ENCODE results near the gene EZH2.

Gene EZH2

DNA sequence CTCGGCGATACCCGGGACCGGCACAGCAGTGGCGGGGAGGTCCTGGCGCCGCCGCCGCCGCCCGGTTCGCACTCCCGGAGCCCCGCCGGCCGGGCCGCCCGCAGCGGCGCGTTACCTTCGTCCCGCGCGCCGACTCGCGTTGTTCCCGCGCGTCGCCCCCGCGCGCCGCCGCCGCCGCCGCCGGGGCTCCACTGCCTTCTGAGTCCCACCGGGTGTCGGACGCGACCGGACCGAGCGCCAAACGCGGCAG is at the start of gene EZH2:
Gene EZH2, minus strand, starts transcription at position 243 of the 250 bp plus-strand sequence. CDS start 36,993 bp downstream, outside the sequence.
- DNase-seq (ENCODE audit: low read depth) = no peak

DNA sequence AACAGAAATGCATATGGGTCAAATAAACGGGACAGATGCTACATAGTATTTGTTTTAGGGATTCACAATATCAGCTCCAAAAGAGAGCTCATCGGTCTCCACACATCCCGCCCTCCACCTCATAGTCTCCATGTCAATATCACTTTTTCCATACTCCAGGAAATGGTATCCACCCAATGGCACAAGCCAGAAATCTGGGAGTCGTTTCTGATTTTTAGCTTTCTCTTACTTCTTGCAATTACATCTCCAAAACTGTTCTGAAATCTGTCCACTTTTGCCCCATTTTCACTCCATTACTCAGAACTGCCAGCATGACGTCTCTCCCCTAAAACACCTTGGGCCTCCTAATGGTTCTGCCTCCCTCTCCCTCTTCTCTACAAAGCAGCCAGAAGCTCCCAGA is 47.4 kb upstream of the EZH2 start:
- DNase-seq (ENCODE audit: low read depth) = no peak

DNA sequence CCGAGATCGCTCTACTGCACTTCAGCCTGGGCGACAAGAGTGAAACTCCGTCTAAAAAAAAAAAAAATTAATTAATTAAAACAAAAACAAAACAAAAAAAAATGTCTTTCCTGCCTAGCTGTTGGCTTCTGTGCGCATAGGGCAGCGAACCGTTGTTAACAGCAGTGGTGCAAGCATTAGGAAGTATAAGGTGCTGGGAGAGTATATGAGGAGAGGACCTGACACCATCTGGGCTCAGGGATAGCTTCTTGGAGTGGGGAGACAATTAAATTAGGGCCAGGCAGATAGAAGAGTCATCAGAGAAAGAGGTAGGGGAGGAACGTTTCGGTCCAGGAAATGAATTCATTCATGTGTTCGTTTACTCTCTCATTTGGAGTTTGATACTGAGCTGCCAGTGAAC is 46.2 kb upstream of the EZH2 start:
- no peak for DNase-seq (ENCODE audit: low read depth)

DNA sequence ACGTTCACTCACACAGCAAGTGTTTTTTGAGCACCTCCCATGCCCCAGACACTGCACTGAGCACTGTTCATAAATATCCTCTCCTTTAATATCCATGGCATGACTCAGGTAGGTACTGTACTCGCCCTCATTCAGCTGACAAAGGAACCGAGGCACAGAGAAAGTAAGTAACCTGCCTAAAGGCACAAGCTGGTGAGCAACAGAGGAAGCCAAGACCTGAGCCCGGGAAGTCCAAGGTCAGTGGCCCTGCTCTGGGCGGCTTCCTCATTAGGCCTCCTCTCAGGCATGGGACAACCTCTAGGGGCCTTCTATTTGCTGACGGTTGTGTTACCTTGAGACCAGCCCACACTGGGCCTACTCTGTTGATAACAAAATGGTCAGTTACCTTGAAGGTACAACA is 45.1 kb upstream of the EZH2 start:
- no peak for DNase-seq (ENCODE audit: low read depth)

DNA sequence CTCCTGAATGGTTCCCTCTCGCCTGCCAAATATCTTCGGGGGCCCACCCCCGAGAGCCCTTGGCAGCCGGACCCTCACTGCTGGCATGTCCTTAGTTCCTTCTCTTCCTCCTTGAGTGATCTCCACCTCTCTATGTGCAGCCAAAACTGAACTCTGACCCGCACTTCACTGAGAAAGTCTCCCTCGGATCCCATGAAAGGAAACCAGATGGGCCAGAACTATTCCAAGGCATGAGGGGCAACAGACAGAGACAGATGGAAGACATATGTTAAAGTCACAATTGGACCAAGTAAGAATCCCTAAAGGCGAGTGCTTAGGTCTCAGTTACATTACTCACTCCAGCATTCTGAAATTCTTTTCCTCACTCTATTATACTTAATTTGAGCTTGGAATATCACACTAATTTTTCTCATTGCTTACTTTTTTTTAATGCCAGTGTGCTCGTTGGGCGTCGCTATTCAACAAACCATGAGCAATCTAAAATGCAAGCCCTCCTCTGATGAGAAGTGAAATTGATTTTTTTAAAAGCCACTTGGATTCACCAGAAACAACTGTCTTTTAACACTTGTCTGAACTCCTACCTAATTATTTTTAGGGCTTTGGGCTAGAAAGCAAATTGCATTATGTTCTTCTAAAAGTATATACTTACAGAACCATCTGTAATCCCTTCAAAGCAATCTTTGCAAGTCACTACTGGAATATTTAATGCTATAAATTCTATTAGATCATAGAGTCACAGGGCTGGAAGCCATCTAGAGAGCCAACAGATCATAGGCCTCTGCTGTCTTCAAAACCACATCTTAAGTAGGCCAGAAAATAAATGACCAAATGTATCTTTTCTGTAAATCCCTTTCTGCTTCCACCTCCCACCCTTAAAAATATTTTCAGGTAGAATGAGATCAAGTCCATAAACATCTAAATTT is 43.3 kb upstream of the EZH2 start:
- no peak for DNase-seq (ENCODE audit: low read depth)

DNA sequence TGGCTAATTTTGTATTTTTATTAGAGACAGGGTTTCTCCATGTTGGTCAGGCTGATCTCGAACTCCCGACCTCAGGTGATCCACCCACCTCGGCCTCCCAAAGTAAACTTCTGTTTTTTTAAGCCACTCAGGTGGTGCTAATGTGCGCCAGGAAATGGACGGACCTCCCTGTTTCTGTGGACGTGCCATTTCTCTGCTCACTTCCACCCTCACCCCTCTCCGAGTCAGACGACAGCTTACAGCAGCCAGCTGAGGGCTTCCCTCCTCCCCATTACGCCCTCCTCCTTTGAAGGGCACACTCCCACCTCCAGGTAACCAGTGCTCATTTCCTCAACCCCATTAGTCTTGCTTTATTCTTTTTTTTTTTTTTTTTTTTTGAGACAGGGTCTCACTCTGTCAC is 41.7 kb upstream of the EZH2 start:
- DNase-seq (ENCODE audit: low read depth) = no peak

DNA sequence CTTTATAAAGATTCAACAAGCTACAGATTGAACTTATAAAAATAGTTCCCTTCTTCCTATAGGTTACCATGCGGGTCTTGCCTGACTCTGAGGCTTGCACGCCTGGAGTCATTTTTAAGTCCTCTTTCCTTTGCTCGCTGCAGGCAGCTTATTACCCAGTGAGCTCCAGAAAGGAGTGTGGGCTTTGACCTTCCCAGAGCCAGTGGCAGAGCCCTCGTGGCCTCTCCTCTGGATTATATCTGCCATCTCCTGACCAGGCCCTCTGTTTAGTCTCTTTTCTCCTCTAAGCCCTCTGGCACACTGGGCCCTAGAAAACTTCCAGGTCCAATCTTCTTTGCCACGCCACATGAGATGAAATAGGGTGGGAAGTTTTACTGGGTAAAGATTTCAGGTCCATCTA is 39.9 kb upstream of the EZH2 start:
- DNase-seq (ENCODE audit: low read depth) = no peak

DNA sequence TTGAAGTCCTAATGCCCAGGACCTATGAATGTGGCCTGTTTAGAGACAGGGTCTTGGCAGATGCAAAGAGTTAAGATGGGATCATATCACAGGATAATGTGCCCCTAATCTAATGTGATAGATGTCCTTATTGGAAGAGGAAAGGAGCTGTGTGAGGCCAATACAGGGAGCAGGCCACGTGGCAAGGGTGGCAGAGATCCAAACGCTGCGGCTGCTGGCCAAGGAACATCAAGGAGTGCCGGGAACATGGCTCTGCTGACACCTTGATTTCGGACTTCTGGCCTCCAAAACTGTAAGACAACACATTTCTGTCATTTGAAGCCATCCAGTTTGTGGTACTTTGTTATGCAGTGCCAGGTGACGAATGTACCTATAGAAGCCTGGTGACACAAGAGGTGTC is 37.7 kb upstream of the EZH2 start:
- no peak for DNase-seq (ENCODE audit: low read depth)

DNA sequence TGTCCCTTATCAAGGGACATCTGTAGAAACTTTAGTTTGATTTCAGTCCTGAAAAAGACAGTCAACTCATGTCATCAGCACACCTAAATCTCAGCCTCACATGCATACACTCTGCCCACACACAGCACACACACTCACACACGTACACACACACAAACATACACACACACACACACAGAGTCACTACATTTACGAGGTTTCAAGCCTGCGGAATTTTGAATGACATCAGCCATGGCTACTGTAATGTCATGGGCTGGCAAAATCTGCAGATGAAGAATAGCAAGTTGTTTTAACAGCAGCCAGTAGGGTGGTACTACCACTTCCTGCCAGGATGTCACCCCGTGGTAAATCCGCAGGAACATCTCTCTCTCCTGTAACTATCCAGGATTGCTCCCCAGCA is 37.1 kb upstream of the EZH2 start:
- DNase-seq (ENCODE audit: low read depth) = no peak

DNA sequence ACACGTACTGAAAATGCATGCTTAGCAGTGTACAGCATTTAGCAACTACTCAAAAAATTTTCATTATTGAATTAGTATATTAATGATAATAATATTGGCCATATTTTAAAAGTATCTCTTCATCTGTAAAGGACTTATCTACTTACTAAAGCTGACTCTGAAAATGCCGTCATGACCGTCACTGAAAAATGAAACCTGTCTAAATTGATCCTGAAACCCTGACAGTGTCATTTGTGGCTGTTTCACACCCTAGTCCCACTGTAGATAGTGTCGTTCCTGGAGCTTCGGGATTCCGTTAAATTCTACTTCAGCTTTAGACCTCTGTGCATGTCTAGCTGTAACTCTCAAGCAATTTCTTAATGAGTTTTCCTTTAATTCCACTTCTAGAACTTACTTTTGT is 35.8 kb upstream of the EZH2 start:
- no peak for DNase-seq (ENCODE audit: low read depth)

DNA sequence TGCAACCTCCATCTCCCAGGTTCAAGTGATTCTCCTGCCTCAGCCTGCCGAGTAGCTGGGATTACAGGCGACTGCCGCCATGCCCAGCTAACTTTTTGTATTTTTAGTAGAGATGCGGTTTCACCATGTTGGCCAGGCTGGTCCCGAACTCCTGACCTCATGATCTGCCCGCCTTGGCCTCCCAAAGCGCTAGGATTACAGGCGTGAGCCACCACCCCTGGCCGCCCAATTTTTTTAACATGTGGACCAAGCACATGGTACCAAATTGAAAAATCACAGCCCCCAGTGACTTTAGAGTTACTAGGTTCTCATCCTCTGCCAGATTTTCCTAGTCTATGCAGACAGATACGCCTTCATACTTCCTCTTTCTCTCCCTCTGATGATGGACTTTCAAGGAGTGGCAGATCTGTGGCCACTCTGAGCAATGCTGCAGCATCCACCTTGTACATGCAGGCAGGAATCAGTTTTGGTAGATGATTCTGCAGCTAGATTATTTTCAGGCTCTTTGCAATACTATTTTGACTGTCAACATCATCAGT is 34.0 kb upstream of the EZH2 start:
- no peak for DNase-seq (ENCODE audit: low read depth)

DNA sequence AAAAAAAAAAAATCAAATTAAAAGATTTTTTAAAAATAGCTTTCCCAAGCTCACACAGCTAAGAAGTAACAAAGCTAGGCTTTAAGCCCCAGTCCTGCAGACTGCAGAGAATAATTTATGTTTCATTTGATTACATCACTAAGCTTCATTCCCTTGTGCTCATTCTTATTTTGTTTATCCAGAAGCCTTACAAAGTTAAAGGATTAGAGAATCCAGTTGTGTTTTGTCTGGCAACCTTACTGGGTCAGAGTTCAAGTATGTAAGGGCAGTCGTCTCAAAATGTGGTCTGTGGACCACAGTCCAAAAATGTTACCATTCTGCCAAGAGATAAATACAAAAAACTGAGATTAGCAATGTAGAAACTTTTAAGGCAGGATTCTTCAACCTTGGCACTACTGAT is 32.1 kb upstream of the EZH2 start:
- no peak for DNase-seq (ENCODE audit: low read depth)

DNA sequence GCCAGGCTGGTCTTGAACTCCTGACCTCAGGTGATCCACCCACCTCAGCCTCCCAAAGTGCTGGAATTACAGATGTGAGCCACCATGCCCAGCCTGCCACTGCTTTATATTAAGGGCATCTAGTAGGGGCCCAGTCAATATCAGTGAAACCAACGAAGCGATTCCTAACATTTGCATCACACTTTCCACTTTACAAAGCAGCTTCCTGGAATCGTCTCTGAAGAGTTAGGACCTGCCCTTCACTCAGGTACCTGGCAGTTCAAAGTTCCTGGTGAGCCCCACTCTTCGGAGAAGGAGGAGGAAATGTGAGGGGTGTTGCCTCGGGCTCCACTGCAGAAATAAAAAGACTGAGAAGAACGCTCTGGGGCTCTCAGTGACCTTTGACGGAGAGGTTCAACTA is 31.1 kb upstream of the EZH2 start:
- no peak for DNase-seq (ENCODE audit: low read depth)

DNA sequence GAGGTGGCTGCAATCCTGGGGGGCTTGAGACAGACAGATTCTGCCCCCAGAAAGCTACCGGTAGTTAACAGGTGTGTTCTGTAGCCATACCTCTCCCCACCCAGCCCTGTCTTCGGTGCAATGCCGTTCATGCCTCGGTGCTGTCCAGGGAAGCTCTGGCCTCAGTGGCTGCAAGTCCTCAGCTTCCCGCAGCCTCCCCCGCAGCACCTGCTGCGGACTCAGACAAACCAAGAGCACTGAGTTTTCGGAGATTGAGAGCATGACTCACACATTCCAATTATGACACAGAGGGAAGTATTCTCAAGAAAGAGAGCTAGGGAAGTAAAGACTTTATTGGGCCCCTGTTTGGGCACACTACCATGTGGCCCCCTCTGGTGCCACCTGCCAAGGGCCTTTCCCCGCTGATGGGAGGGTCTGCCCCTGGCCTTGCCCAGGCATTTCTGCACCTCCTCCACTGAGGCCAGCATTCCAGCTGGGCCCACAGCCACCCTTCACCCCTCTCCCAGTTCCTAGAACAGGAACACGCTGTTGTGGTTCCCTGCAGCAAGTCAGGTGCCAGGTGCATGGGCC is 30.2 kb upstream of the EZH2 start:
- DNase-seq (ENCODE audit: low read depth) = peak; percentile 24

DNA sequence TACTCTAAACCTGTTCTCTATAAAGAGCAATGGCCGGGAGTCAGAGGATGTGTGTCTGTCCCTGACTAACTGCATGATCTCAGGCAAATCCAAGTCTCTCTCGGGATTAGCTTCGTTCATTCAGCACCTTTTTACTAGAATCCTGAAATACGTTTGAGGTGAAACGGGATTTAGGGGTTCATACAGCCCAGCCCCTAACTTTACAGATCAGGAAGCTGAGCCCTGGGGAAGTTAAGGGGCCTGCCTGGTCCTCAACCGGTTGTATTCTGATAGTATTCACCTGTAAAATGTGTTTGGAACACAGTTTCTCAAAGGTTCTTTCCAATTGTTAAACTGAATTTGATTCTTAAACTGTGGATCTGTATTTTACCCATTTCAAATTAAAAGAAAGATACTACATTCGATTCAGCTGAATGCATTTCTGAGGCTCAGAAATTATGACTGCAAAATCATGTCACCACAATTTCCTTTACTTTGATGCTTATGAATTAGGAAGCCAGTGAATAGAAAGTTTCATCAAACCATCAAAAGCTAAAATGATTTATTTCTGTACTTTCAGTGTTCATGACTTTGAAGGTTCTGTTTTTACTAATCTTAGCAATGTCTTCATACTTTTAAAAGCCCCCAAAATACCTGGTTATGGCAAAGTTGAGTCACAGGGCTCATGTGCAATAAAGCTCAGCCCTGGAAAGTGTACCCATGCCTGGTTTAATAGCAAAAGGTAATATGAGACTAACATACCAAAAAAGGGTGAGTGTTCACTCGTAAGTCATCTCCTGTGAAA is 28.9 kb upstream of the EZH2 start:
- DNase-seq (ENCODE audit: low read depth) = no peak

DNA sequence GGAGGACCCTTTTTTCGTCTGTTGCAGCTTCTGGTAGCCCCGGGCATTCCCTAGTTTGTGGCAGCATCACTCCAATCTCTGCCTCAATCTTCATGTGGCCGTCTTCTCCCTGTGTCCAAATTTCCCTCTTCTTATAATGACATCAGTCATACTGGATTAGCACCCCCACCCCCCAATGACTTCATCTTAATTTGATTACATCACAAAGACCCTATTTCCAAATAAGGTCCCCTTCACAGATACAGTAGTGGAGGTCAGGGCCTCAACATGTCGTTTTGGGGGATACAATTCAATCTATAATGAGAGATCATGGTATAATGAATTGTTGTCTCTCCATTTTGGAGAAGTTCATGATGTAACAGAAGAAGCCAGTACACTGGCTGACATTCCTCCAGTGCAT is 28.1 kb upstream of the EZH2 start:
- DNase-seq (ENCODE audit: low read depth) = no peak

DNA sequence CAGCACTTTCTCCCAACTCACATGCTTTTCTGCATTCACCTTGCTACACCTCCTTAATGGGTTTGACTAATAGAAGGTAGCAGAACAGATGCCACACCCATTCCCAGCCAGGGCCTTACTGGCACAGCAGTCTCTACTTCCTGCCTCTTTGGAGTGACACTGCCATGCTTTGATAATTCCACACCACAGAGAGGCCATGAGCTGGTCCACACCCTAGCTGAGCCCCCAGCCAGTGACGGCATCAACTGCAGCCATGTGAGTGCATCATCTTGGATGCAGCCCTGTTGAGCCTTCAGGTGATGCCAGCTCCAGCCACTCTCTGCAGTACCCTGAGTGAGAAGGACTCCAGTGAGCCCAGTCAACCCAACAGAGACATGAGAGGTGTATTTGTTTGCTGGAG is 27.5 kb upstream of the EZH2 start:
- DNase-seq (ENCODE audit: low read depth) = no peak

DNA sequence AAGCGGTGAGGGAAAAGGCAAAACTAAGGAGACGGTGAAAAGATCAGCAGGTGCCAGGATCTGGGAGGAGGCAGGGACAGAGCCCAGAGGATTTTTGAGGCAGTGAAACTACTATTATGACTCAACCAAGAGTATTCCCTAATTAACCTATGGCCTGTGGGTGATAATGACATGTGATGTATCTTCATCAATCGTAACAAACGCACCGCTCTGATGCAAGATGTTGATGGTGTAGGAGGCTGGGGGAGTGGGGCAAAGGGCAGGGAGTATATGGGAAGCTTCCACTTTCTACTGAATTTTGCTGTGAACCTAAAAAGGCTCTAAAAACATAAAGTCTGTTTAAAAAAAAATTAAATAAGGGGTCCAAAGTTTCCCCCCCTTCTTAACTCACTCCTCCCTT is 25.5 kb upstream of the EZH2 start:
- DNase-seq (ENCODE audit: low read depth) = no peak

DNA sequence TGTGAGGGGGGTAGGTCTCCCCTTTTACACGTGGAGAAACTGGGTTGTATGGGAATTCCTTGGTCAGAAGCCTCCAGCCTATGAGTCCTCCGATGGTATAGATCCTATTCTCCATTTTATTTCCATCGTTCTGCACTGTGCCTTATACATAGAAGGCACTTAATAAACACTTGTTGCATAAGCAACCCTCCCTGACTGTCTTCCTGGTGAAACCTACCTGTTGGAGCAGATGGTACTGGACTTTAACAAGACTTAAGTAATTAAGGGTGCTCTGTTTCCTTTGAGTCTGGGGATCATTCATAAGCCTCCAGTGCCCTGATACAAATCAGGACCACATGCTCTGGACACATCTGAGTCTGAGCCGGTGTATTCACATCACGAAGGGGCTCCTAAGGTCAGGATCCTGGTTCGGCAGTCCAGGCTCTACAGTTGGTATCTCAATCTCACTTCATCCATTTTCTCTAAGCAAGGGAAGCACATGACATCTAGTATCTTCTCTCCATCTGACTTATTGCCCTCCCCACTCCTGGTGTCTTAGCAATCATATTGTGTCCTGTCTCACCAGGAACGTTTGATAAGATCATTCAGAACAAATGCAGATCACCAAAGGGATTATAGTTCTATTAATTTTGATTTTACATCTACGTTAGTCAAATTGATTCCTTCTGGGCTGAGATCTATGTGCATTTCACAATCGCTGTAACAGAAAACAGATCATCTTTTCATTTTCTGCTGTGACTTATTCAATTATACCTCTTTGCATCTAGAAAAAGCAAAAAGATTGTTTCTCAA is 22.8 kb upstream of the EZH2 start:
- no peak for DNase-seq (ENCODE audit: low read depth)

DNA sequence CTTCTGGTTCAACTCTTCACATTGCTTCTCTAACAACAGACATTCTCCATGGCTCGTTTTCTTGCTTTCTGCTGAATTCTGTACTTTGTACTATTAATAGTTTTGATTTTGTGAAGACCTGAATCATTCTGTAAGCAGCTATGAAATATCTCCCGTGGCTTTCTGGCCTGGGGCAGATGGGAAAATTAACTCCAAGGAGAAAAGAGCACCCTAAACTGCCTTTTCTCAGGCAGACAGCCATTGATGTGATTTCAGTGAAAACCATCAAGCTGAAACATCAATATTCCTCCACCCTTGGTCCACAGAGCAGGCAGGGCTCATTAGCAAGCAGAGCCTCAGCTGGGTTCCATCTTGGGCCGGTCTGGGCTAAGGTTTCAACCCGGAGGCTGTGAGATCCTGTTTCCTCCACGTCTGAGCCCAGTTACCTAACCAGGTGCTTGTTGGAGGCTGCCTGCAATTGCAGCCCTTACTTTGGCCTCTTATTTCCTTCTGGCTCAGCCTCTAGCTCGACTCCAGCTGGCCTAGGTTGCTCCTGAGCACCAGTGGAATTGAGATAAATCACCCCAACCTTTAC is 21.1 kb upstream of the EZH2 start:
- DNase-seq (ENCODE audit: low read depth) = no peak

DNA sequence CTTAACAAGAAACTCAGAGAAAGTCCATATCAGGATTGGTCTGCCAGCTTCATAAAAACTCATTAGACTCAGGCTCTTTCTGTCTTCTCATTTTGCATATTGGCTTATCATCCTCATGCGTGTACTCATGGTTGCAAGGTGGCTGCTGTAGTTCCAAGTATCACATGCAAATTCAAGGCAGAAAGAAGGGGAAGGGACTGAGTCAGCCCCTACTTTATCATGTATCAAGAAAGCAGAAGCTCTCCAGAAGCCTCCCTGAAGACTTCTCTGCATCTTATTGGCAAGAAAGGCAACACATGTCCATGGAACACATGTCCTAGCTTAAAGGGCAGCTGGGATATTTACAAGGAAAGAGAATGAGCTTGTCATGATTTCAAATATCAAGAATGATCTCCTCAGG is 19.4 kb upstream of the EZH2 start:
- DNase-seq (ENCODE audit: low read depth) = no peak

DNA sequence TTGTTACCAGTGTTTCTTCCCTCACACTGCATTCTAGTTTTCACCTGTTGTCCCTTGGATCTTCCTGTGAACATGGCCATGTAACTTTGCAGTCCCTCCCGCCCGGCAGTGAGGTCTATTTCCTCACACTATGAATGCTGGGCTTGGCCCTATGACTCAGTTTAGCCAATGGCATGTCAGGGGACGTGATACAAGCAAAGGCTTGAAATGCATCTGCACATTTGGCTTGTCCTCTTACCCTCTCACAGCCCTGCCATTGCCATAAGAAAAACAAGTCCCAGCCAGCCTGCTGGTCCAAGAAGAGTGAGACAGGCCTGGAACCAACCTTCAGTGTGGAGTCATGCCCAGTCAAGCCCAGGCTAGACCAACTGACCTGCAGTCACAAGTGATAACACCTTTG is 17.1 kb upstream of the EZH2 start:
- no peak for DNase-seq (ENCODE audit: low read depth)
